Neural cell (in vitro differentiated cells): Measurements from ENCODE around the gene KRTAP4-16. TPM values are rescaled to one million over a fixed set of nuclear protein-coding genes. Genes with fewer than 3 reads are reported as not detected.

Source experiments
- H2AFZ ChIP-seq: fragments of 200-600, 300-800 bp; sonication (generic), shearing (Covaris generic); 2 replicates; pipeline ENCODE4 v1.6.0; 2014; ENCODE audit warnings: low read depth, mild to moderate bottlenecking, antibody characterized with exemption, low read length, moderate library complexity
- H3F3A ChIP-seq: fragments of 200-600 bp; shearing (Covaris generic); 2 replicates; pipeline ENCODE4 v1.6.1; 2016; ENCODE audit warnings: mild to moderate bottlenecking, moderate library complexity, mixed read lengths, antibody characterized with exemption, low read length; ENCODE audit not compliant: insufficient read depth, poor library complexity, severe bottlenecking
- H3K27ac ChIP-seq: fragments of 200-600, 300-800 bp; sonication (generic), shearing (Covaris generic); 2 replicates; pipeline ENCODE4 v1.5.1; 2014; ENCODE audit warnings: mild to moderate bottlenecking, low read length, moderate library complexity
- H3K27me3 ChIP-seq: fragments of 300-800, 200-600 bp; sonication (generic), shearing (Covaris generic); 2 replicates; pipeline ENCODE4 v1.6.0; 2014; ENCODE audit warnings: mild to moderate bottlenecking, low read depth, low read length, moderate library complexity; ENCODE audit not compliant: insufficient read depth
- H3K36me3 ChIP-seq: fragments of 300-800, 200-600 bp; sonication (generic), shearing (Covaris generic); 2 replicates; pipeline ENCODE4 v1.5.1; 2014; ENCODE audit warnings: mild to moderate bottlenecking, antibody characterized with exemption, low read length, moderate library complexity; ENCODE audit not compliant: insufficient read depth
- H3K4me2 ChIP-seq: fragments of 300-800, 200-600 bp; sonication (generic), shearing (Covaris generic); 2 replicates; pipeline ENCODE4 v1.6.0; 2014; ENCODE audit warnings: mild to moderate bottlenecking, low read length
- H3K4me3 ChIP-seq: fragments of 300-800, 200-600 bp; sonication (generic), shearing (Covaris generic); 2 replicates; pipeline ENCODE4 v1.5.1; 2014; ENCODE audit warnings: mild to moderate bottlenecking, low read length, moderate library complexity
- H3K79me2 ChIP-seq: fragments of 200-600 bp; shearing (Covaris generic); replicated peaks from 2 replicates; pipeline ENCODE4 v1.6.0; 2014; ENCODE audit warnings: mild to moderate bottlenecking, low read length, moderate library complexity; ENCODE audit not compliant: insufficient read depth
- H3K9ac ChIP-seq: fragments of 300-800, 200-600 bp; sonication (generic), shearing (Covaris generic); 2 replicates; pipeline ENCODE4 v1.6.1; 2016; ENCODE audit warnings: mild to moderate bottlenecking, low read length, mixed read lengths
- H3K9me2 ChIP-seq: fragments of 200-600 bp; shearing (Covaris generic); 2 replicates; pipeline ENCODE4 v1.6.1; 2016; ENCODE audit warnings: mild to moderate bottlenecking, low read length, mixed read lengths; ENCODE audit not compliant: insufficient read depth
- H3K9me3 ChIP-seq: fragments of 200-600, 300-800 bp; sonication (generic), shearing (Covaris generic); 2 replicates; pipeline ENCODE4 v1.6.1; 2016; ENCODE audit warnings: mild to moderate bottlenecking, mixed run types, low read length, moderate library complexity, mixed read lengths
- H4K20me1 ChIP-seq: fragments of 200-600 bp; shearing (Covaris generic); 2 replicates; pipeline ENCODE4 v1.6.1; 2016; ENCODE audit warnings: mild to moderate bottlenecking, mixed run types; ENCODE audit not compliant: insufficient read depth
- CTCF ChIP-seq: fragments of 450-650 bp; IDR thresholded peaks from 2 replicates; pipeline ENCODE4 v1.5.1; 2014; ENCODE audit warnings: antibody characterized with exemption, mild to moderate bottlenecking, moderate library complexity; ENCODE audit not compliant: poor library complexity, severe bottlenecking
- EP300 ChIP-seq: fragments of 450-650 bp; conservative IDR thresholded peaks from 2 replicates; pipeline ENCODE4 v1.6.1; 2014; ENCODE audit warnings: antibody characterized with exemption, mild to moderate bottlenecking, moderate library complexity; ENCODE audit not compliant: poor library complexity, severe bottlenecking
- EZH2 ChIP-seq: fragments of 200-600, 300-800 bp; shearing (Covaris generic), sonication (generic); IDR thresholded peaks from 2 replicates; pipeline ENCODE4 v1.6.1; 2014; ENCODE audit warnings: antibody characterized with exemption, low read length, borderline replicate concordance, mild to moderate bottlenecking; ENCODE audit not compliant: insufficient read depth, poor library complexity, severe bottlenecking
- MXI1 ChIP-seq: fragments of 450-650 bp; conservative IDR thresholded peaks from 2 replicates; pipeline ENCODE4 v1.6.1; 2014; ENCODE audit warnings: antibody characterized with exemption, mild to moderate bottlenecking; ENCODE audit not compliant: poor library complexity, severe bottlenecking
- POLR2AphosphoS5 ChIP-seq: IDR thresholded peaks from 2 replicates; pipeline ENCODE4 v1.6.1; 2012
- RAD21 ChIP-seq: fragments of 450-650 bp; conservative IDR thresholded peaks from 2 replicates; pipeline ENCODE4 v1.6.1; 2014; ENCODE audit warnings: antibody characterized with exemption, mild to moderate bottlenecking, moderate library complexity
- REST ChIP-seq: IDR thresholded peaks from 2 replicates; pipeline ENCODE4 v1.6.1; 2012; ENCODE audit warnings: borderline replicate concordance
- SMC3 ChIP-seq: fragments of 450-650 bp; conservative IDR thresholded peaks from 2 replicates; pipeline ENCODE4 v1.6.1; 2014; ENCODE audit warnings: antibody characterized with exemption, mild to moderate bottlenecking, moderate library complexity; ENCODE audit not compliant: poor library complexity
- TAF1 ChIP-seq: IDR thresholded peaks from 2 replicates; pipeline ENCODE4 v1.6.1; 2012; ENCODE audit warnings: low read depth
- polyA plus RNA-seq: library from polyadenylated mRNA; depleted of rRNA; stranded (reverse); fragments of >200 nt; gene quantifications from 2 replicates; pipeline ENCODE4 v1.2.3, GENCODE V29; 2014

KRTAP4-16 gene
- polyA plus RNA-seq, 1 donor from 2014 or later: not detected

- H3K4me2 ChIP-seq: no peak overlapping the region
- no peaks in the 10 kb centered on the region for H4K20me1 ChIP-seq
Observed at GRCh38 chr17:41131979-41132378, 30.0 kb upstream of the KRTAP4-16 start.

GRCh38 chr17:41127371-41127770 lies 25.4 kb upstream of the KRTAP4-16 start:
- Histone ChIP-seq H4K20me1 (no peaks in the 10 kb centered on the region), H3K79me2 (no peaks in the 10 kb centered on the region), H3K9ac (no peak overlapping the region), H3K27ac (no peak overlapping the region), H3F3A (no peaks in the 10 kb centered on the region), H3K36me3 (no peaks in the 10 kb centered on the region), H3K27me3 (no peaks in the 10 kb centered on the region), H3K9me3 (no peaks in the 10 kb centered on the region), H2AFZ (no peak overlapping the region), H3K4me2 (no peak overlapping the region), H3K9me2 (no peaks in the 10 kb centered on the region), H3K4me3 (no peak overlapping the region)
- TF ChIP-seq REST (no peak), SMC3 (no peak)

More at GRCh38 chr17:41131979-41132378, 30.0 kb upstream of the KRTAP4-16 start:
- no peaks in the 10 kb centered on the region for H3K9me2 ChIP-seq
- no peaks in the 10 kb centered on the region for H3F3A ChIP-seq
- H3K9me3 ChIP-seq: no peaks in the 10 kb centered on the region
- no peaks in the 10 kb centered on the region for H3K36me3 ChIP-seq
- H2AFZ ChIP-seq: no peak overlapping the region
- H3K27ac ChIP-seq: no peak overlapping the region
- no peak for TF ChIP-seq MXI1
- TF ChIP-seq EZH2: no peak
- TF ChIP-seq REST: no peak
- TF ChIP-seq TAF1: no peak
- no peak for TF ChIP-seq RAD21
- TF ChIP-seq SMC3: no peak
- TF ChIP-seq EP300: no peak
- no peak for TF ChIP-seq POLR2AphosphoS5
- no peak for TF ChIP-seq CTCF
- H3K9ac ChIP-seq: no peak overlapping the region
- no peaks in the 10 kb centered on the region for H3K79me2 ChIP-seq
- no peaks in the 10 kb centered on the region for H3K27me3 ChIP-seq
- no peak overlapping the region for H3K4me3 ChIP-seq
